BE2C (cell line): Measurements from ENCODE around the gene SUPT3H.

Experiments
- DNase-seq: peaks from one replicate; pipeline ENCODE4 v3.0.0-alpha.2; 2020
- H3K27me3 ChIP-seq: fragments of 250-450 bp; sonication (Bioruptor Pico); 2 replicates; pipeline ENCODE4 v1.5.1; 2020; ENCODE audit warnings: mild to moderate bottlenecking
- H3K36me3 ChIP-seq: fragments of 250-450 bp; sonication (Bioruptor Pico); 2 replicates; pipeline ENCODE4 v1.5.1; 2020; ENCODE audit warnings: mild to moderate bottlenecking
- H3K4me1 ChIP-seq: fragments of 250-450 bp; sonication (Bioruptor Pico); 2 replicates; pipeline ENCODE4 v1.5.1; 2020
- H3K4me3 ChIP-seq: 2 replicates; pipeline ENCODE4 v1.5.1; 2011; ENCODE audit warnings: low read depth, low read length
- H3K9me3 ChIP-seq: fragments of 250-450 bp; sonication (Bioruptor Pico); 2 replicates; pipeline ENCODE4 v1.5.1; 2020
- CTCF ChIP-seq: IDR thresholded peaks from 2 replicates; pipeline ENCODE4 v1.5.1; 2012; ENCODE audit warnings: mild to moderate bottlenecking, low read depth, low read length

The SUPT3H gene

DNA sequence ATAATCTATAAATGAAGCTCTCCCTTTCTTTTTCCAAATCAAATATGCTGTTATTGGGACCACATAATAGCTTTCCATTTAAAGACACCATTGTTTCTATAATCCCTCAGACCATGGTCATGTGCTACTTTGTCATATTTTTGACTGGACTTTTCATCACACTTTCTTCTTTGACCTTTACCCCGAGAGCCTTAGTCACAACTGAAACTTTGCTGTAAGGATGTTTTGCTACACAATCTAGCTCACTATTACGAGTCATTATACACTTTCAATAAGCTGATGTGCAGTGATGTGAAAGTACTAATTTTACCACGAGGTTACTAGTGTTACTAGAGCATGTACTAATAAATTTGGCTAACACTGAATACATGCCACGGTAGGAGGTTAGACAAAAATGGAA is 416.8 kb downstream of the SUPT3H start:
- H3K4me1 ChIP-seq = no peaks in the 10 kb centered on the region
- no peak for DNase-seq
- no peak overlapping the region for H3K4me3 ChIP-seq
- H3K27me3 ChIP-seq = no peaks in the 10 kb centered on the region
- no peaks in the 10 kb centered on the region for H3K36me3 ChIP-seq
- TF ChIP-seq CTCF = no peak
- no peaks in the 10 kb centered on the region for H3K9me3 ChIP-seq

- no peak overlapping the region for H3K4me3 ChIP-seq
- H3K4me1 ChIP-seq = no peaks in the 10 kb centered on the region
- H3K9me3 ChIP-seq = no peaks in the 10 kb centered on the region
- DNase-seq = no peak
- TF ChIP-seq CTCF = no peak
- no peaks in the 10 kb centered on the region for H3K27me3 ChIP-seq
- no peaks in the 10 kb centered on the region for H3K36me3 ChIP-seq
Measured at GRCh38 chr6:44959651-44960050, 418.1 kb downstream of the SUPT3H start.

DNA sequence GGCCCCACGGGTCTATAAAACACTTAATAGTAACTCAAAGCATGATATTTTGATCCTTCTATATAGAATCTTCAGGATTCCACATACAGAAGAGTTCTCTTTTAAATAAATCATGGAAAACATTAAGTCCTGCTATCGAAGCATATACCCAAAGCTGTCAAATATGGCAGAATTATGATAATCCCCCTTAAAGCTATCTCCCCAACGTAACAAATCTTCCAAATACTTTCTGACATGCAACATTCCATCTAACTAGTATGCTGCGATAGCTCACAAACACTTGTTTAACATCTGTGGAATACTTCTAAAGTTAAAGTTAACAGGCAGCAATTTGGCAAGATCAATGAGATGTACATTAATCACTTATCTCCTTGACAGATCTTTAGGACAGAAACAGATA is 420.6 kb downstream of the SUPT3H start:
- Histone ChIP-seq H3K36me3 (no peaks in the 10 kb centered on the region), H3K4me3 (no peak overlapping the region), H3K4me1 (no peaks in the 10 kb centered on the region), H3K27me3 (no peaks in the 10 kb centered on the region), H3K9me3 (no peaks in the 10 kb centered on the region)
- no peak for TF ChIP-seq CTCF
- DNase-seq = no peak

- Histone ChIP-seq H3K27me3 (no peaks in the 10 kb centered on the region), H3K4me3 (no peak overlapping the region), H3K36me3 (no peaks in the 10 kb centered on the region), H3K4me1 (no peaks in the 10 kb centered on the region), H3K9me3 (no peaks in the 10 kb centered on the region)
- no peak for DNase-seq
- no peak for TF ChIP-seq CTCF
Measured at GRCh38 chr6:44956396-44956795, 421.3 kb downstream of the SUPT3H start.

DNA sequence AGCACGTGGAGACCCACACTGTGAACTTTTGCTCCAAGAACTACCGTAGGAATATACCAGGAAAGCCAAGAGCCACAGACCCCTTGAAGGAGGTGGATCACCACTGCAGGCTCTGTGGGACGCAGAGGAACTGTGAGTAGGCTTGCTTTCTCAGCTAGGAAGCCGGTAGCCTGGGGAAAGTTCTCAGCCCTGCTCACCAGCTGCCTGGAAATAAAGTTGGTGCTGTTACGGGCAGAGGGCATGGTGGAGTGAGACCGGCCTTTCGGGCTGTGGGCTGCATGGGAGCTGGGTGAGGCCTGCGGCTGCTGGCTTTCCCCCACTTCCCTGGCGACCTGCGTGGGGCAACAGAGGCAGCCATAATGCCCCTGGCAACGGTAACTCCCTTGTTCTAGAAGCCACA is 422.6 kb downstream of the SUPT3H start:
- H3K9me3 ChIP-seq = no peaks in the 10 kb centered on the region
- H3K4me3 ChIP-seq = no peak overlapping the region
- no peaks in the 10 kb centered on the region for H3K36me3 ChIP-seq
- H3K4me1 ChIP-seq = no peaks in the 10 kb centered on the region
- no peak for TF ChIP-seq CTCF
- no peak for DNase-seq
- no peaks in the 10 kb centered on the region for H3K27me3 ChIP-seq

DNA sequence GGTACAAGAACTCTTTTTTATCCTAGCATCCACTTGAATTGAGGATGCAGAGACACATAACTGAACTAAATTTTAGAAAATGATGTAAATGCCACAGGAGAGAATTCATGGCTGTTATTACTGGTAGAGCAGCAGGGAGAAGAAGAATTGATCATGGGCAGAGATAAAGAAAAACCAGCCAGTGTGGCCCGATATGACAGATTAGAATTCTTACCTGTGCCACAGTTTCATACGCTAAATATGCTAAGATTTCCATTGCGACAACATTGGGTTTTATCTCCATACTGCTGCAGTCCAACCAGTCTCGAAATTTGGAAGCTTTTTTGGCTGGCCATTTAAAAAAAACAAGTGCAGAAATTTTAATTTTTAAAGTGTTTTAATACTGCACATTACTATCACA is 423.5 kb downstream of the SUPT3H start:
- no peaks in the 10 kb centered on the region for H3K27me3 ChIP-seq
- H3K4me1 ChIP-seq = no peaks in the 10 kb centered on the region
- DNase-seq = no peak
- no peaks in the 10 kb centered on the region for H3K9me3 ChIP-seq
- TF ChIP-seq CTCF = no peak
- H3K36me3 ChIP-seq = no peaks in the 10 kb centered on the region
- H3K4me3 ChIP-seq = no peak overlapping the region
